Measurements from ENCODE around the gene CAPN13. TPM values are rescaled to one million over a fixed set of nuclear protein-coding genes. Genes with fewer than 3 reads are reported as not detected.

Gene CAPN13
- total and polyA plus RNA-seq, 7 donors, result 0.06 to 0.14 TPM; not detected in 5

- Histone ChIP-seq H3K9me3 (no peaks in the 10 kb centered on the region), H3K27me3 (ENCODE audit: insufficient read depth in 3 of 3, low read length in 2 of 3) (peaks cover 0 to 23% (median 3%) of the 10 kb centered on the region in 3 donors), H3K36me3 (ENCODE audit: insufficient read depth in 1 of 2, low read depth in 1 of 2) (no peaks in the 10 kb centered on the region), H3K4me1 (no peaks in the 10 kb centered on the region), H3K27ac (no peak overlapping the region), H3K4me3 (no peak overlapping the region)
- WGBS, 3 donors, result 69 to 77% (median 70%) methylated on average over 5 of the region's 5 CpGs
- no peak for DNase-seq
- TF ChIP-seq CTCF (IDR thresholded peaks at IDR 0.05), result no peak
- intact Hi-C loops (cut with DNase I), result no loop called here
- ATAC-seq, result no peak
Observed at GRCh38 chr2:30729031-30729430, 78.2 kb downstream of the CAPN13 start.

GRCh38 chr2:30722936-30723725, 84.1 kb downstream of the CAPN13 start:
- DNase-seq, result no peak
- H3K9me3 ChIP-seq, result no peaks in the 10 kb centered on the region
- 67 to 73% (median 72%) methylated on average over 4 of the region's 4 CpGs for WGBS, 3 donors
- no peak overlapping the region for H3K4me3 ChIP-seq
- H3K27me3 ChIP-seq (ENCODE audit: insufficient read depth in 3 of 3, low read length in 2 of 3), result peaks cover 0 to 6% (median 3%) of the 10 kb centered on the region in 3 donors
- H3K4me1 ChIP-seq, result no peaks in the 10 kb centered on the region
- TF ChIP-seq CTCF (IDR thresholded peaks at IDR 0.05), result no peak
- no peak overlapping the region for H3K27ac ChIP-seq
- ATAC-seq, result no peak
- H3K36me3 ChIP-seq (ENCODE audit: insufficient read depth in 1 of 2, low read depth in 1 of 2), result no peaks in the 10 kb centered on the region
- intact Hi-C loops (cut with DNase I), result no loop called here

- H3K27me3 ChIP-seq (ENCODE audit: insufficient read depth in 3 of 3, low read length in 2 of 3), result peaks cover 0 to 6% (median 3%) of the 10 kb centered on the region in 3 donors
- 72 to 79% (median 75%) methylated on average over 6 of the region's 6 CpGs for WGBS, 3 donors
Observed at GRCh38 chr2:30721668-30722647, 85.3 kb downstream of the CAPN13 start.

GRCh38 chr2:30721241-30721640, 86.0 kb downstream of the CAPN13 start:
- ATAC-seq (no peak), DNase-seq (no peak)
- peaks cover 0 to 6% (median 3%) of the 10 kb centered on the region in 3 donors for H3K27me3 ChIP-seq (ENCODE audit: insufficient read depth in 3 of 3, low read length in 2 of 3)
- intact Hi-C loops (cut with DNase I), result no loop called here
- TF ChIP-seq CTCF (IDR thresholded peaks at IDR 0.05), result no peak
- H3K4me1 ChIP-seq, result no peaks in the 10 kb centered on the region
- H3K9me3 ChIP-seq, result no peaks in the 10 kb centered on the region
- WGBS, 3 donors, result 65 to 72% (median 71%) methylated on average over 3 to 4 of the region's 4 CpGs
- H3K27ac ChIP-seq, result no peak overlapping the region
- H3K4me3 ChIP-seq, result no peak overlapping the region
- no peaks in the 10 kb centered on the region for H3K36me3 ChIP-seq (ENCODE audit: insufficient read depth in 1 of 2, low read depth in 1 of 2)

More at GRCh38 chr2:30721668-30722647, 85.3 kb downstream of the CAPN13 start:
- no peak overlapping the region for H3K4me3 ChIP-seq
- ATAC-seq (no peak), DNase-seq (no peak)
- intact Hi-C loops (cut with DNase I), result no loop called here
- H3K4me1 ChIP-seq, result no peaks in the 10 kb centered on the region
- H3K27ac ChIP-seq, result no peak overlapping the region
- H3K9me3 ChIP-seq, result no peaks in the 10 kb centered on the region
- no peak for TF ChIP-seq CTCF (IDR thresholded peaks at IDR 0.05)
- H3K36me3 ChIP-seq (ENCODE audit: insufficient read depth in 1 of 2, low read depth in 1 of 2), result no peaks in the 10 kb centered on the region
